GM19395 (cell line): ENCODE results near the gene SLC13A5.
"Not testable (repeated sequence)": the region's sequence is repeated elsewhere in the genome, so short reads cannot be mapped to it uniquely, and the experiment has no call there.

ENCODE experiments used
- ATAC-seq: cut with Tn5 transposase; IDR thresholded peaks from one replicate; pipeline ENCODE4 v1.9.1; 2021; ENCODE audit warnings: mild to moderate bottlenecking, moderate library complexity; ENCODE audit not compliant: unreplicated experiment

SLC13A5 gene

DNA sequence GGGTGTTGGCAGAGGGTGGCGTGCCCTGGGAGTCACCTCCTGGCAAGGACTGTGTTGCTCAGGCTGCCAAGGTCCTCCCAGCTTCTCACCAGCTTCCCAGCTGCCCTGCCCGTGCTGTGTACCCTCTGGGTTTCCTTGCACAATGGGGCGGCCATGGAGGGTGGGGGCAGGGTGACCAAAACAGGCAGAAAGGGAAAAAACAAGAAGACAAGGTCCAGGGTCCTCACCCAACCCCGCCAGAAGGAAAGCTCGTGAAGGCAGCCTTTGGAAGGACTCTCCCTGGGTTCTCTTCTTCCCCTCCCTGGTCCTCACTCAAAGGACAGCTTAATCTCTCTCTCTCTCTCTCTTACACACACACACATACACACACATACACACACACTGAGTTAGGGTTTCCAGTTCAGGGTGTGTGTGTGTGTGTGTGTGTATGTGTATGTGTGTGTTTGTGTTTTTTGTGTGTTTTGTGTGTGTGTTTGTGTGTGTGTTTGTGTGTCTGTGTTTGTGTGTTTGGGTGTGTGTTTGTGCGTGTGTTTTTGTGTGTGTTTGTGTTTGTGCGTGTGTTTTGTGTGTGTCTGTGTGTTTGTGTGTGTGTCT is 2.0 kb downstream of the SLC13A5 start:
- no peak for ATAC-seq

DNA sequence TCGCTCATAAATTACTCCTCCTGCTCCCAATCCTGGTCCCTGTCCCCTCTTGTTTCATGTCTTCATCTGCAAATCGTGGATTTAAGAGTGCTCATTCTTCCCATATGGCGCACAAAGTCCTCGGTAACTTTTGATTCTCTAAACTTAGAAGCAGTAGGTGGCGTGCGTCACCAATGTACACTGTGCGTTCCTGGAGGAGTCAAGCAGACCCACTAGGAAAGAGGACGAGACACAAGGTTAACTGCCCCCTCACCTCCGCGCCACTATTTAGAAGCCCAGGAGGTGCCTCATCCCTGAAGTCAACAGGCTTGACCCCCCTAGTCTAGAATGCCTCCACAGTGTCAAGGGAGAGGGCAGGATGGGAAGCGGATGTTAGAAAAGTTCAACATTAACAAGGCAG is 2.9 kb downstream of the SLC13A5 start:
- no peak for ATAC-seq

DNA sequence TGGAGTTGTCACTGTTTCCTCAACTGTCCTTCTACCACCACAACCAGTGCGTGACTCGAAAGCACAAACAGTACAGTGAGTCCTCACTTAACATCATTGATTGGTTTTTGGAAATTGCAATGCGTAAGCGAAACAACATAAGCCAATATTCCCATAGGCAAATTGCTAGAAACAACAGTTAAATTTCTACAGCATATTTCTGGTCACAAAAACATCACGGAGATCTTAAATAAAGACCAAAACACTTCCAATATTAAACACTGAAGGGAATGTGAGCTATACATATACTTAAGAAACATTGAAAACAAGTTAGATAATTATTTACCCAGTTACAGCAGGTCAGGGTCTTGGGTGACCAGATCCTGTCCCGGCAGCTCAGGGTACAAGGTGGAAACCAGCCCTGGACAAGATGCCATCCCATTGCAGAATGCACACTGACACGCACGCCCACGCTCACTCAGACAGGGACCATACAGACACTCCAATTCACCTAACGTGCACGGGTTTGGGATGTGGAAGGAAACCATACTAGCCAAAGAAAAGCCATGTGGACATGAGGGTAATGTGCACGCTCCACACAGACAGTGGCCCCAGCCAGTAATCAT is 4.7 kb downstream of the SLC13A5 start:
- no peak for ATAC-seq

DNA sequence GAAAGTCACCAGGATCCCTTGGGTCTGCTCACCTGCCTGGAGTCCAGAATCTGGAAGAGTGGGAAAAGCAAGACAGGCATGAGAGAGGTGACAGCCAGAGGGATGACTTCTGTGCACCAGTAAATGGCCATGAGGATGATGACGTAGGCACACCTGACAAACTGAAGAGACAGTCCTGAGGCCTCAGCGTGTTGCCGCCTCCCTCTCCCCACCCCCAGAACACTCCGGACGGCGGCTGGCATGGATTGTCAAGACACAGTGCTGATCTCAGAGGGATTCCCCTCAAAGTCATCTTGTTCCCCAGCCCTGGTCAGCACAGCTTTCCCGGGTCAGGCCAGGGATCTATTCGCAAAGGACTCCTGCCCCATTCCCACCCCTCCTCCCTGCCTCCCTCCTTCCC is 6.2 kb downstream of the SLC13A5 start:
- no peak for ATAC-seq

DNA sequence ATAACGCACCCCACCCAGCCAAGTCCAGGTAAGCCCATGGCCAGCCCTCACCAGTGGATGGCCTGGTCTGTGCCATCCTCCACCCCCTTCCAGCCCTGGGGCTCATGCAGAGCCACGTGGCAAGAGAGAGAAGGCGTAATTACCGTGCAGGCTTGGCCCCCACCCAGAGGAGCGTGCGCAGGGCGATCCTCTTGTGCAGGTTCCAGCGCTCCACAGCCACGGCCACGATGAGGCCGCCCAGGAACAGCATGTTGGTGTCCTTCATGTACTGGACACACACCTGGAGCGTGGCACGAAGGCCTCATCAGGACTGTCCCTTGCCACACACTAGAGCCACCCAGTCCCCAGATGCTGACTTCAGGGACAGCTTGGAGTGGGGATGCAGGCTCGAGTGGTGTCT is 6.7 kb downstream of the SLC13A5 start:
- no peak for ATAC-seq

GRCh38 chr17:6704470-6705052 is 8.6 kb downstream of the SLC13A5 start:
- ATAC-seq = no peak

DNA sequence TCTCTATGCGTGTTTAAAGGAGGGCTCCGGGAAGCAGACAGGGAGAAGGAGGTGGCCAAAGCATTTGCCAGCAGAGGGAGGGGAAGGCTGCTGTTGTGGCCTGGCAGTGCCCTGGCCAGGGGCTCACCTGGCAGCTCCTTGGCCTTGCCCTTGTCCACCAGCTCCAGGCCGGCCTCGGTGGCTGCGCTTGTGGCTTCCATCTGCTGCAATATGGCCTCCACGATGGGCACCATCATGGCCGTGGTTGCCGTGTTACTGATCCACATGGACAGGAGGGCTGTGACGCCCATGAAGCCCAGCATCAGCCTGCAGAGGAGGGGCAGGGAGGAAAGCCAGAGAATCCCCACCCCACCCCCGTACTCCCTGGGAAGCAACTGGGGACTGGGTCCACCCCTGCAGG is 9.4 kb downstream of the SLC13A5 start:
- ATAC-seq = no peak

- no peak for ATAC-seq
These were observed 10.5 kb downstream of the SLC13A5 start for GRCh38 chr17:6702567-6703215.

- no peak for ATAC-seq
These were observed 11.4 kb downstream of the SLC13A5 start for GRCh38 chr17:6701719-6702118.

- ATAC-seq = no peak
These were observed 12.2 kb downstream of the SLC13A5 start for GRCh38 chr17:6700948-6701307.

DNA sequence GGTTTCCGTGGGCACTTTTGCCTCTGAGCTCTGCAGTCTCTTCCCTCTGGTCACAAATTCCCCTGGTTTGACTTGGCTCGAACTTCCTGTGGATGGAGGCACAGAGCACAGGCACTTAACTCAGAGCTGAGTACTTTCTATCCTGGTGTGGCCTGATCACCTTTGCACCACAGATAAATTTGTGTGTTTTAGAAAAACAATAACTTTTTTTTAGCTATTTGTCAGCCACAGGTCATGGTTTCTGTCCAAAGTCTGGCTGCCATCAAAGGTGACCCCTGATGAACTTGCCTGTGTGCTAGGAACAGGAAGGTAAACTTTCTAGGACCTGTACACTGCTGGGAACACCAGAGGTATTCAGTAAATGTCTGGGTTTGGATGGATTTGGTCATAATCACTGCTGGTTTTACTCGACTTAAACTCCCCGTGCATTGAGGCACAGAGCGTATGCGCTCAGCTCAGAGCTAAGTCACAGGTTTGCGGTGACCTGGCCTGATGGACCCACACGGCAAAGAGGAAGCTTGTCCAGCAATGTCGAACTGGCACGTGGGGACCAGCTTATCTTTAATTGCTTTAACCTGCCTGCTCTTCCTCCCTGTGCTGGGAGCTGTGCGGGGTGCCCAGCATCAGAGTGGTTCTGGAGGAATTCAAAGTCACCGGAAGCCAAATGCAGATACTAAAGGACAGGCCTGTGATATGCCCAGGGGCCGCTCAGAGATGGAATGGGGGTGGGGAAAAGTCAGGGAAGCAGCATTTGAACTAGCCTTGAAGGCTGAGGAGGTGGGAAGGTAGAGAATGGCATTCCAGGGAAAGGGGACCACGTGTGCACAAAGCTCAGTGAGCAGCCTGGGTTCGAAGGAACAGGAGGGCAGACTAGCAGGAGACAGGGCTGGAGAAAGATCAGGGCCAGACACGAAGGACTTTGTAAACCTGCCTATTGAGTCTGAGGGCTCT is 12.9 kb downstream of the SLC13A5 start:
- ATAC-seq = no peak

DNA sequence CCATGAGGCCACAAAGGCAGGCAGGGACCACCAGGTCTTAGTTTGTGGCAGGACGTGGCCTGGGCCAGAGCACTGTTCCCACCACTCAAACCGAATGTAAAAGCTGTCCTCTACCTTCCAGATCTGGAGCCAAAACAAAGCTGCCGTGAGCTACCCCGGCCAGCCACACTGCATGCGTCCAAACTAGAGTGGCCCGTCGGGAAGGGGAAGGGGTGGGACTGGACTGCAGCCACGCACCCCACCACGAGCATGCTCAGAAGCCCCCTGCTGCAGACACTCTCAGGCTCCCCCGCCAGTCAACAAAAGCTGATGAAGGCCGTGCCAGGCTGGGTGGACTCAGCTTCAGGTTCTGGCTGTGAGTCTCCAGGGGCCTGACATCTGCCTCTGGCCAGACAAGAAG is 15.2 kb downstream of the SLC13A5 start:
- ATAC-seq = no peak

- no peak for ATAC-seq
These were observed 16.3 kb downstream of the SLC13A5 start for GRCh38 chr17:6696906-6697305.

DNA sequence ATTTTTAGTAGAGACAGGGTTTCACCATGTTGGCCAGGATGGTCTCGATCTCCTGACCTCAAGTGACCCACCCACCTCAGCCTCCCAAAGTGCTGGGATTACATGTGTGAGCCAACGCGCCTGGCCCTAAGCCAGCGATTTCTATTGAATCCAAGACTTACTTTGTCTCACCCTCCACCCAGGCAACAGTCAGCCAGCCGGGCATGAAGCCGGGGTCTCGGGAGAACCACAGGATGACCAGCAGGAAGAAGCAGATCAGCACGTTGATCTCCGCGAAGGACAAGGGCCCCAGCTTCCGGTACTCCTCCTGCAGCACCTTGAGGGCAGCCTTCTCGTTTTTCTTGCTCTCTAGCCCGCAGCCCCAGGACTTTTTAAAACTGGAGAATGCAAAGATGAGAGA is 17.6 kb downstream of the SLC13A5 start:
- no peak for ATAC-seq

DNA sequence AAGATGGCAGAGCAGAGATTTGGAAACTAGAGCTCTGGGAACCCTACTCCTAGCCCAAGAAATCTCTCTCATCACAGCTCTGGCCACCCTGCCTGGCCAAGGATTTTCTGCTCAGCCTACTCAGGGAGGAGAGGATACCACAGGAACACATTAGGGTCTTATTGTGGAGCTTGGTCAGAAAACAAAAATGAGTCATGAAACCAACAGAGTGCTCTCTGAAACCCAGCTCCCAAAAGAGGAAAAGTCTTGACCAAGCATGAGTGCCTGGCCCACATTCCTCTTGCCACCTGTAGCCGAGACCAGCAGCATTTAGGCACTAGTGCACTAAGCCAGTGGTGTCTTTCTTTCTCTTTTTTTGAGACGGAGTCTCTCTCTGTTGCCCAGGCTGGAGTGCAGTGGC is 18.1 kb downstream of the SLC13A5 start:
- ATAC-seq = no peak

DNA sequence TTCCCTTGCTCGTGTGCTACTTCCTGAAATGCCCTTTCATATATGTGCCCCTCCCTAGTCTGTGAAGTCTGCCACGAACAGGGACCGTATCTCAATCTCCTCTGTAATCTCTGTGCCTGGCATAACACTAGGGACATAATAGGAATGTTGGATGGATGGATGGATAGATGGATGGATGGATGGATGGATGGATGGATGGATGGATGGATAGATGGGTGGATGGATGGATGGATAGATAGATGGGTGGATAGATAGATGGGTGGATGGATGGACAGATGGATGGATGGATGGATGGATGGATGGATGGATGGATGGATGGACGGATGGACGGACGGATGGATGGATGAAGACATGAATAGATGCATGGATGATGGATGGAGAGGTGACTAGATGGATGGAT is 21.2 kb downstream of the SLC13A5 start:
- ATAC-seq = not testable (repeated sequence)

DNA sequence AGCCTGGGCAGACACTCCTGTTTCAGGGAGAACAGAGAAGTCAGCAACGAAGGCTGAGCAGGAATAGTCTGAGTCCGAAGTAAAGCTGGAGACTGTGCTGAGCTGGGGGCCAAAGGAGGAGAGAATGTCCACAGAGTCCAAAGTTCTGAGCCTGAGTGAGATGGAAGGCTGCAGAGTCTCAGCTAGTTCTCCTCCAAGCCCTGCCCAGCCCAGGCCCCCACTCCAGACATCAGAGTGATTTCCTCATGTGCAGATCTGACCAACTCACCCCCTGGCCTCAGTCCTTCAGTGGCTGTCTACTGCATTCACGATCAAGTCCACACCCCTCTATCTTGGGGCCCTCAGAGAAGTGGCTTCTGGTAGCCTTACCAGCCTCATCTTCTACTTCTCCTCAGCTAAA is 21.6 kb downstream of the SLC13A5 start:
- ATAC-seq = no peak

GRCh38 chr17:6690641-6691040 is 22.5 kb downstream of the SLC13A5 start:
- ATAC-seq = no peak

DNA sequence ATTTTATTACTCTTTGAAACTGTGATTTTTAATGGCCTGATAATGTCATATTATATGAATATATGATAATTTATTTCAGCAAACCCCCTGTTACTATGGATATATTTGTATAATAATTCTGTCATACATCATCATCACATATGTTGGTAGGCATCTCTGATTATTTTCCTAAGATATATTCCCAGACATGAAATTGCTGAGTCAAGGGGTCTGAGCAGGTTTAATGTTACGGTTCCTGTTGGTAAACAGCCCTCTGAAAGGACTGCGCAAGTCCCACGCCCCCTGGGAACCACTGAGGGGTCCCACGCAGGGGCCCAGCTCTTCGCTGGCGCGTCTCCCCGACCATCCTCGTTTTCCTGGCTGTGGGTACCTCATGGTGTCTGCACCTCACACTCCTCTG is 24.2 kb downstream of the SLC13A5 start:
- ATAC-seq = no peak

- ATAC-seq = no peak
These were observed 27.1 kb downstream of the SLC13A5 start for GRCh38 chr17:6686026-6686425.
